ENCODE data around the gene MEGF11. TPM values are rescaled to one million over a fixed set of nuclear protein-coding genes. Genes with fewer than 3 reads are reported as not detected.

MEGF11 gene
- total RNA-seq, 1 experiment from 2014 or later, result 1.2 TPM

GRCh38 chr15:65968511-65968910 is 285.0 kb downstream of the MEGF11 start:
- Histone ChIP-seq H3K14ac (ENCODE audit: insufficient read depth, low read length) (no peak overlapping the region), H4K8ac (replicated peaks; ENCODE audit: insufficient read length, low read depth, low read length) (no peak overlapping the region), H2AFZ (ENCODE audit: low read length) (no peak overlapping the region), H3K18ac (ENCODE audit: insufficient read length, low read depth, low read length) (no peak overlapping the region), H2AK5ac (ENCODE audit: insufficient read length, low read length) (no peak overlapping the region), H4K20me1 (ENCODE audit: control insufficient read depth, insufficient read depth, insufficient read length) (peaks cover 3% of the 10 kb centered on the region), H3K79me1 (ENCODE audit: insufficient read depth, low read depth, low read length, poor library complexity, severe bottlenecking) (no peaks in the 10 kb centered on the region), H2BK15ac (ENCODE audit: low read depth, low read length) (no peak overlapping the region), H3K4me1 (ENCODE audit: insufficient read depth, low read length) (no peaks in the 10 kb centered on the region), H3K27ac (ENCODE audit: insufficient read length, low read depth, low read length) (no peak overlapping the region), H4K5ac (ENCODE audit: insufficient read length, low read depth, low read length) (no peak overlapping the region), H3K27me3 (ENCODE audit: insufficient read depth, low read length) (no peaks in the 10 kb centered on the region), H3K4me2 (ENCODE audit: insufficient read depth, insufficient read length, low read length) (no peak overlapping the region), H2BK12ac (ENCODE audit: insufficient read length, low read depth, low read length) (no peak overlapping the region), H3K23me2 (ENCODE audit: insufficient read length, low read depth, low read length, poor library complexity, severe bottlenecking) (no peaks in the 10 kb centered on the region), H2BK120ac (ENCODE audit: low read depth, low read length, poor library complexity, severe bottlenecking) (no peak overlapping the region), H4K91ac (ENCODE audit: insufficient read length, low read depth, low read length) (no peak overlapping the region), H3K23ac (ENCODE audit: insufficient read length, low read depth, low read length) (no peak overlapping the region), H3K4ac (ENCODE audit: low read depth, low read length) (no peak overlapping the region), H3K56ac (ENCODE audit: insufficient read length, low read depth, low read length) (no peak overlapping the region), H2BK20ac (ENCODE audit: low read depth, low read length, poor library complexity, severe bottlenecking) (no peak overlapping the region), H3K9me3 (ENCODE audit: control insufficient read depth, low read depth, low read length) (no peaks in the 10 kb centered on the region), H2BK5ac (ENCODE audit: insufficient read length, low read length) (no peak overlapping the region), H3T11ph (ENCODE audit: low read length) (no peak overlapping the region), H3K79me2 (ENCODE audit: insufficient read depth, low read length) (no peaks in the 10 kb centered on the region), H3K9ac (ENCODE audit: extremely low read depth, insufficient read length, low read length) (no peak overlapping the region)
- no peak for TF ChIP-seq CTCF (conservative IDR thresholded peaks at IDR 0.05)
- DNase-seq, result no peak
- H3K27ac Mint-ChIP-seq, result no peak overlapping the region
- H3K9me3 Mint-ChIP-seq, result no peaks in the 10 kb centered on the region
- no peak overlapping the region for H3K4me3 Mint-ChIP-seq
- WGBS (ENCODE audit: extremely low coverage, insufficient read length, low lambda C conversion rate), result no CpG with 5 or more reads among the region's 5 CpGs
- no peaks in the 10 kb centered on the region for H3K27me3 Mint-ChIP-seq (ENCODE audit: low read depth)
- H3K36me3 Mint-ChIP-seq (ENCODE audit: insufficient read depth in 1 of 3, low read depth in 3 of 3), result no peaks in the 10 kb centered on the region; a peak in 1 of 7 replicates
- peaks cover 18 to 30% of the 10 kb centered on the region in 2 experiments for H3K4me1 Mint-ChIP-seq
